ENCODE measurements around the gene ACVR1C. TPM values are rescaled to one million over a fixed set of nuclear protein-coding genes. Genes with fewer than 3 reads are reported as not detected.

ACVR1C gene
- total RNA-seq, 1 experiment from 2014 or later: not detected

GRCh38 chr2:157592374-157592773 lies 36.3 kb downstream of the ACVR1C start:
- no peaks in the 10 kb centered on the region for H3K36me3 ChIP-seq (ENCODE audit: control insufficient read depth, insufficient read depth, low read length)
- POLR2A ChIA-PET: no interaction called here
- DNase-seq (ENCODE audit: low read depth, low spot score) (no peak), ATAC-seq (no peak)
- intact Hi-C loops (cut with micrococcal nuclease; ENCODE audit: unreplicated experiment) (loop anchor here (10.0 kb wide), 1 partner anchor 98 kb away; no protein-coding TSS in a partner anchor), in situ Hi-C loops (cut with HindIII; ENCODE audit: low pct_unique_long_range_greater_than_20kb, low sequenced_read_pairs) (no loop called here)
- no peak overlapping the region for H3K27ac ChIP-seq (ENCODE audit: low read length)
- H3K9me3 ChIP-seq (ENCODE audit: control insufficient read depth, insufficient read depth, low read depth, low read length): no peaks in the 10 kb centered on the region
- TF ChIP-seq TCF7L2 (IDR thresholded peaks at IDR 0.05; ENCODE audit: low read depth, low read length): no peak
- TF ChIP-seq CTCF (IDR thresholded peaks at IDR 0.05): no peak
- TF ChIP-seq SIN3A (IDR thresholded peaks at IDR 0.05; ENCODE audit: borderline replicate concordance, insufficient read depth, low read depth, low read length): no peak
- no peak for TF ChIP-seq POLR2AphosphoS5 (IDR thresholded peaks at IDR 0.05; ENCODE audit: low read depth, low read length)
- TF ChIP-seq REST (IDR thresholded peaks at IDR 0.05; ENCODE audit: insufficient read depth in 1 of 2, low read depth in 2 of 2, low read length in 1 of 2): no peak
- CTCF ChIA-PET: no interaction called here
- no TSS peak for BruUV-seq (replicated peaks)
- H3K27me3 ChIP-seq (ENCODE audit: control insufficient read depth, insufficient read depth, low read length): no peaks in the 10 kb centered on the region
- no peak overlapping the region for H3K4me3 ChIP-seq (ENCODE audit: low read depth in 2 of 2, low read length in 2 of 2)
- H3K4me1 ChIP-seq (ENCODE audit: control insufficient read depth, insufficient read depth, low read length): no peaks in the 10 kb centered on the region

- CTCF ChIA-PET: no interaction called here
- intact Hi-C loops (cut with micrococcal nuclease; ENCODE audit: unreplicated experiment): no loop called here
- DNase-seq (ENCODE audit: low read depth, low spot score): no peak
These were observed 41.1 kb downstream of the ACVR1C start for GRCh38 chr2:157587576-157587975.

More at GRCh38 chr2:157587576-157587975, 41.1 kb downstream of the ACVR1C start:
- no peak overlapping the region for H3K27ac ChIP-seq (ENCODE audit: low read length)
- no peak overlapping the region for H3K4me3 ChIP-seq (ENCODE audit: low read depth in 2 of 2, low read length in 2 of 2)
- in situ Hi-C loops (cut with HindIII; ENCODE audit: low pct_unique_long_range_greater_than_20kb, low sequenced_read_pairs): no loop called here
- no peaks in the 10 kb centered on the region for H3K27me3 ChIP-seq (ENCODE audit: control insufficient read depth, insufficient read depth, low read length)
- TF ChIP-seq POLR2AphosphoS5 (IDR thresholded peaks at IDR 0.05; ENCODE audit: low read depth, low read length): no peak
- TF ChIP-seq REST (IDR thresholded peaks at IDR 0.05; ENCODE audit: insufficient read depth in 1 of 2, low read depth in 2 of 2, low read length in 1 of 2): 0 out of 4 replicates have a peak, but pooled peaks of 1 of the 2 experiments have one; percentile 50
- no TSS peak for BruUV-seq (replicated peaks)
- no peak for ATAC-seq
- POLR2A ChIA-PET: no interaction called here
- H3K9me3 ChIP-seq (ENCODE audit: control insufficient read depth, insufficient read depth, low read depth, low read length): no peaks in the 10 kb centered on the region
- H3K36me3 ChIP-seq (ENCODE audit: control insufficient read depth, insufficient read depth, low read length): no peaks in the 10 kb centered on the region
- H3K4me1 ChIP-seq (ENCODE audit: control insufficient read depth, insufficient read depth, low read length): no peaks in the 10 kb centered on the region
